ENCODE results near the gene PXN.
"Not testable (repeated sequence)": the region's sequence is repeated elsewhere in the genome, so short reads cannot be mapped to it uniquely, and the experiment has no call there.

PXN gene

DNA sequence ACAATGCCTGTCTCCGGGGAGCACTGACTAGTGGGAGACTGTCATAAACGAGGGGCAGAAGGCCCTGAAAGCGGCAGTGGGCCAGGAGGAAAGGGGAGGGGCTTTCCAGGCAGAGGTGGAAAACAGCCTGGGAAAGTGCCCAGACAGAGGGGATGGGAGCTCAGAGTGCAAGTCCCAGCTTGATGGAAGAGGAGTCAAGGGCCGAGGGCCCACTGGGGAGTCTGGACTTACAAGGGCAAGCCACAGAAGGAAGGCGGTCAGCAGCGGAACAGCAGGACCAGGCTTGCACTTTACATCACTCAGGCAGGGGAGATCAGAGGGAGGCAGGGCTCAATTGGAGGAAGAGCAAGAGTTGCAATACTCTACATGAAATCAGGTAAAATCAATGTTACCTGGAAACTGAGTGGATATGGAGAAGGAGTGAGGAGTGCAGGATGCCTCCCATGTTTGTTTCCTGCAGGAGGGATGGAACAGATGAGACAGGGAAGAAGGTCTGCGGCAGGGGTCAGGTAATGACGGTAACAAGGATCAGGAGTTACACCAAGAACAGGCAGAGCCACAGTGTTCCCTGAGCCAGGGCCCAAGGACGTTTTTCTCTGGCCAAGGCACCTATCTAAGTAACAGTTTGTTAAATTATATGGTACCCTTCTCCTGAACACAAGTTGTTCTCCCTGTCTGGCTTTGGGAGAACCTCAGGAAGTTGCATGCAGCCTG is 23.8 kb downstream of the PXN start:
- no peak for DNase-seq (ENCODE audit: low spot score)

DNA sequence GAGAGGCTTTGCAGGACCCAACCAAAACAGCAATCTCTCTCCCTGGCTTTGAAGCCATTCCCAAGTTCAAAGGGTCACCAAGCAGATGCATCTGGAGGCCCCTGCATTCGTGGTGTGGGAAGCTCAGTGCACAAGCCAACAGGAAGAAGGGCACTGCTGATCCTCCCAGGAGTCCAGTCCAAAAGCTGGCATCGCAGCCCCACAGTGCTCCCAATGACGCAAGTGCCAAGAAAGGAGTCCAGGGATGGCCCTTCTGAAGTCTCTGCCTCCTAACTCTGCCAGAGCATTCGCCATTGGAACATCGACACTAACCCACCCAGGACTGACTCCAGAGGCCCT is 25.1 kb downstream of the PXN start:
- DNase-seq (ENCODE audit: low spot score): no peak

DNA sequence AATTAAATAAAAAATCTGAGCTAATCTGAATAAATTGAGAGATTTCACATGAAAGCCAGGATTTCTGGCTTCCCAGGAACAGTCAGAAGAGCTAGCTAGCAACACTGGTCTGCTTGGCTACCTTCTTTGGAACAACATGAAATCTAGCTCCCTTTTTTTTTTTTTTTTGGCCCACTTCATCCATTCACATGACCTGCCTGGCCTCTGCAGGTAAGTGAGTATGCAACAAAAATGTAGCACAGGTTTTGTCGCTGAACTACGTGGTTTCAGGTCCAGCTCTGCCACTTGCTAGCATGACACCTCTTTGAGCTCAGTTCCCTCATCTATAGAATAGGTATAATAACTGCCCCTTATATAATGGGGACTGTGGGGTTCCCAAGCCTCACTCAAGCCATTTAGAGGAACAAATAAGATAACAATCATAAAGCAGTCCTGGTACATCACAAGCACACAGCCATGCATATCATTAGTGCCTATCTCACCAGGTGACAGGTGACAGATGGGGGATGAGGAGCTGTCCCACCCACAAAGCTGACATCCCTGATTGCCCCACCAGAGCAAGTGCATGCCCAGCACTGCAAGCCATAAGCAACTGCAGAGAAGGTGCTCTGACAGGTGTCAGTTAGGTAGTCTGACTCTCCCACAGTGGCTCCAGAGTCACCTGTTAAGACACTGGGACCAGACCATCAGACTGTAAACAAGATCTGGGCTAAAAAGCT is 25.6 kb downstream of the PXN start:
- no peak for DNase-seq (ENCODE audit: low spot score)

DNA sequence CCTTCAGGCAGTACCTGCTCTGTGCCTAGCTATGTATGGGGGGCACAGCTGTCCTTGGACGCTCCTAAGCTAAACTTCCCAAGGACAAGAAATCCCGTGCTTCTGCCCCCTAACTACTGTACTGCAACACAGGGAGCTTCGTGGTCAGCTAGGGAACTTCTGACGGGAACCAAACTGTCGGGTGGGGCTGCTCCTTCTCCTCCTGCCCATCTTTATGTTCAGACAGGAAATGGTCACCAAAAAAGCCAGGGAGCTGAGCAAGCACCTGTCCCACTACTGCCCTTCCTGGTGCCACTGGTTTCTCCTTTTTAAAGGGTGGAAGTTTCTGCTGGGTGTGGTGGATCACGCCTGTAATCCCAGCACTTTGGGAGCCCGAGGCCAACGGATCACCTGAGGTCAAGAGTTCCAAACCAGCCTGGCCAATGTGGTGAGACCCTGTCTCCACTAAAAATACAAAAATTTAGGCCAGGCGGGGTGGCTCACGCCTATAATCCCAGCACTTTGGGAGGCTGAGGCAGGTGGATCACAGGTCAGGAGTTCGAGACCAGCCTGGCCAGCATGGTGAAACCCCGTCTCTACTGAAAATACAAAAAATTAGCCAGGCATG is 26.6 kb downstream of the PXN start:
- no peak for DNase-seq (ENCODE audit: low spot score)

DNA sequence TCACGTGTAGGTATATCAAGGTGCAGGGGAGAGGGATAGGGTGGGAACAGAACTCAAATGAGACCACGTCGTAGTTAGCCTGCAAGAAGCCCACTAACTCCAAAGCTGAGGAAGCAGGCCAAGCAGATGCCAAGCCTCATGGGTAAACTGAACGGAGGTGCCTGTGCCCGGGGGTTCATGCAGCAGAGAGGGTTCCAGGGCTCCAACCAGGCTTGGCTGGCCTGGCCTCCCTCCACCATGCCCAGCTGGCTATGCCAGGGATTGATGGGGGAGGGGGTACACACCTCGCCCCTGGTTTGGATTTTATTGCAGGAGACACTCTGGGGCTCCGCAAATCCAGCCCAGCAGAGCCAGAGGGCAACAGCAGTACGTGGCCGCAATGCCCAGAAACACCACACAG is 27.3 kb downstream of the PXN start:
- no peak for DNase-seq (ENCODE audit: low spot score)

DNA sequence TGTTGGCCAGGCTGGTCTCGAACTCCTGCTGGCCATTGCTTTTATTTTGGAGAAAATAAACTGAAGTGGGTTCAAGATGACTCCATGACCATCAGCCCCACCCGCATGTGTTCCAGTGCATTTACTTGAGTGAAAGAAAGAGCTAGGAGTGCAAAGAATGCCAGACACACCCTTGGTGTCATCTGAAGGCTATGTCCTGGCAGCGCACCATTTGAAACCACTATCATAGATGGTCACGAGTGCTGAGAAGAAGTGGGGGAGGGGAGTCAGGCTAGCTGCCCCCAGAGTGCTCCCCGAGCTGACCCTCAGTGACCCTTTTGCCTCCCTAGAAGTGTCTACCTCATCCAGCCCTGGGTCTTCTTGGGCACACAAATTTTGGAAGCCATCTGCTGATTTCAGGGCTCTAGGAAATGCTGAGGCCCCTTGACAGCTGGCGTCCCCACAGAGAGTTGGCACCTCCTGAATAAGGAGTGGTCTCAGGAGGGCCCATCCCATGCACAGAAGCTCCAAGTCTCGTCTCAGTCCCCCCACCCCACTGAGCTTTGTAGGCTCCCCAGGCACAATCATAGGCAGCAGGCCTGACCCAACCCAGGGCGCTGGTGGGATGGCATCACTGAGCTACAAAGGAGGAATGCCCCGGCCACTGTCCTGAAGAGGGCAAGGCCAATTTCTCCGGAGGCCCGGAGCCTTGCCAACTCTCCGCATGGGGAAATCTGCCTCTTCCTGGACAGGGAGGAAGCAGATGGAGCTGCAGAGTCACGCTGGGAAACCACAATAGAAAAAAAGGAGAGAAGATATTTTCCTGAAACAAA is 28.0 kb downstream of the PXN start:
- no peak for DNase-seq (ENCODE audit: low spot score)

DNA sequence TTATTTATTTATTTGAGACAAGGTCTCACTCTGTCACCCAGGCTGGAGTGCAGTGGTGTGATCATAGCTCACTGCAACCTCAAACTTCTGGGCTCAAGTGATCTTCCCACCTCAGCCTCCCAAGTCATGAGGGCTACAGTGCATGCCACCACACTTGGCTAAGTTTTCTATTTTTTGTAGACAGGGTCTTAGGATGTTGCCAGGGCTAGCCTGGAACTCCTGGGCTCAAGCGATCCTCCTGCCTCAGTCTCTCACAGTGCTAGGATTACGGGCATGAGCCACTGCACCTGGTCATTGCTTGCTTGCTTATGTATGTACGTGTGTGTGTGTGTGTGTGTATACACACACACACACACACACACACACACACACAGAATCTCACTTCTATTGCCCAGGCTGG is 28.7 kb downstream of the PXN start:
- DNase-seq (ENCODE audit: low spot score): not testable (repeated sequence)

DNA sequence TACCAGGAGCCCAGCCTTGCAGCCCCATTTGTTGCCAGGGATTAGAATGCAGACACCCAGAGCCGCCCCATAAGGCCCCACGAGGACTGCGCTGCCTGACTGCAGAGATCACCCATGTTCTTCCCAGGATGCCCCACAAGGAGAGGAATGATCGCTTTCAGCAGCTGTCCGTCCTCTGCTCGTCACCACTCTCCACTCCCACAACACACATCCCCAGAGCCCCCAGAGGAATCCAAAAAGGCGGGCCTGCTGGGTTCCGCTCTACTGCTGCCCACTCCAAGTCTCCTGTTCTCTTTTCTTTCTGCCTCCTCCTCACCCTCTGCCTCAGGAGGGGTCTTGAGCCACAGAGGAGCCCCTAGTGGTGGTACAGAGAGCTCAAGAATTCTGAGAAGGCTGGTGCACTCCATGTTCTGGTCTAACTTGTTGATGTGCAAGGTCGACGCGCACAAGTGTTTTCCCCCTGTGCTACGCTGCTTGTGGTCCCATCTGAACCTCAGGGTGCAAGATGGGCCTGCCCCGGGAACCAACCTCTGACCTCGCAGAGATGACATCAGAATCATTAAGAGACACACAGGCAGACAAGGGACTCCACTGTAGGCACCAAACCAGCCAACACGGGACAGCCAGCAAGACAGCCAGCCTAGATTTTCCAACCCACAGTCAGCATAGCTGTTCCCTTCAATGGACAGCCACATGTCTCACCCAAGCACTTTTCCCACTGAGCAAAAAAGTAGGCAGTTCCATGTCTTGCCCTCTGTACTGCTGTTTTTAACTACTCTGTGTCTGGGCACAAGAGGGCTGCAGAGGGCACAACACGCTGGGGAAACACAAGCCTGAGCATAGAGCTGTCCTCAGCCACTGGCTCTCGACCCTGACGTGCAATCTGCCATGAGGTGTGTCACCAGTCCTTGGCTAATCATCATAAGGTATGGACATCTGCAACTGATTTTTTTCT is 29.9 kb downstream of the PXN start:
- no peak for DNase-seq (ENCODE audit: low spot score)

DNA sequence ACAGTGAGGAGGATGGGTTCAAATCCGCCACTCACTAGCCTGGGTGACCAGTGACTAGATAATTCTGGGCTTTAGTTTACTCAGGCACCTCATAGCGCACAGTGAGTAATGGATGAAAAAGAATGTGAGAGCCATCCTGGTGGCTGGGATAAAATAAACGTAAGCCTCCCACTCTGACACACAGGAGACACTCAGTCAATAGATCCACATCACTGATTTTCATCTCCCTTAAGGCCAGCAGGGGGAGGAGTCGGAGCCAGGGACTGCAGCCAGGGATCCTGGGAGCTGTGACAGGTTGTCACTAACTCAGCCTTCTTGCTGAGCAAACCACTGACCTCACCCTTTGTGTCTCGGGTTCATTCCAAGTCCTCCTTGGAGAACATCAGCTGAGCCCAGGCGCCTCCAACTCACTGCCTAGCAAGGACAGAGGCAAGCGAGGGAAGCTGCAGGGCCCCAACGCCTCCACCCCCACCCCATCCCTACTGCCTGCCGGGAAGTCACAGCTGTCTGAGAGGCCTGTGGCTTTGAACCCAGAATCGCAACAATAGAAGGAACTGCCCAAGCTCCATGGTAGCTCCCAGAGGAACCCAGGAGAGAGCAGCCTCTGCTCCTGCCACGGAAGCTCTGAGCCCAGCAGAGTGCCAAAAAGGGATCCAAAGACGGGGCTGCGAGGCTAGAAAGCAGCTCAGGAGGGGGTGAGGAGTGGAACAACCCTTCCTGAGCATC is 30.7 kb downstream of the PXN start:
- DNase-seq (ENCODE audit: low spot score): peak; percentile 87

DNA sequence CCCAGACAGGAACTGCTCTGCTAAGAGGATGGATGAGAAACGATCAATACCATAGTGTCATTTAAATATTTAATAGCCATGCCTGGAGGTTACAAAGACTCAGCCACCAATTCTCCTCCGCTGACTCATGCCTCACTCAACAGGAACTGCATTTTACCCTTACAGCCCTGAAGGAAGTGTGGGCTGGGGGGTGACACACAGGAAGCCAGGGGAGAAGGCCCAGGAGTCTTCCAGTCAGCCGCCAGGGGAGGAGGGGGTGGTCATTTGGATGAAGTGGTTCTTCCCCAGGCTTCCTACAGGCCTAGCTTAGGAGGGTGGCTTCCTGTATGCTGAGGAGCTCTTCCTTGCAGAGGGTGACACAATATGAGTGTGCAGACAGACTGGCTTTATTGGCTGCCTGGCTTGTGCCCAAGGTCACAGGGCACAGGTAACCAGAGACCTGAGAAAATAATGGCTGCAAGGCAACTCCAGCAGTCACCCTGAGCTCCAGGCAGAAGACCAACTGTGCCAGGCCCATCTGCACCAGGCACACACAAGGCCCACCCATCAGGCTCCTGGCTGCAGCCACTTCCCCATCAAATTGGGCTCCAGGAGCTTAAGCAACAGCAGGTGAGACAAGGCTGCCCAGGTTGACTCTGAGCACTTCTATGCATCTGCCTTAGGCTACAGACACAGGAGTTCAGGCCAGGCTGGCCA is 34.1 kb downstream of the PXN start:
- DNase-seq (ENCODE audit: low spot score): no peak

DNA sequence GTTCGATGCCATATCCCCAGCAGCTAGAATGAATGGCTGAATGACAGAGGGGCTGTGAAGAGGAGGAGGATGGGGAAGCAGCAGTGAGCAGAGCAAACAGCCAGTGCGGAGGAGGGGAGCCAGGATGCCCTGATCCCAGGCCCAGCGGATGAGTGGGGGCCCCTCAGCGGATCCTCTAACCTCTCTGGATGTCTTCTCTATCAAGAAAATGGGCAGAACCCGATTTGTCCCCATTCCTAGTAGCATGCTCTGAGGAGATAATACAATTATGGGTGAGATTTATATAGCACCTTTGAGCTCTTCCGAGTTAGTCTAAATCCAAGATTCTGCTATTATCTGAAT is 34.6 kb downstream of the PXN start:
- DNase-seq (ENCODE audit: low spot score): no peak

DNA sequence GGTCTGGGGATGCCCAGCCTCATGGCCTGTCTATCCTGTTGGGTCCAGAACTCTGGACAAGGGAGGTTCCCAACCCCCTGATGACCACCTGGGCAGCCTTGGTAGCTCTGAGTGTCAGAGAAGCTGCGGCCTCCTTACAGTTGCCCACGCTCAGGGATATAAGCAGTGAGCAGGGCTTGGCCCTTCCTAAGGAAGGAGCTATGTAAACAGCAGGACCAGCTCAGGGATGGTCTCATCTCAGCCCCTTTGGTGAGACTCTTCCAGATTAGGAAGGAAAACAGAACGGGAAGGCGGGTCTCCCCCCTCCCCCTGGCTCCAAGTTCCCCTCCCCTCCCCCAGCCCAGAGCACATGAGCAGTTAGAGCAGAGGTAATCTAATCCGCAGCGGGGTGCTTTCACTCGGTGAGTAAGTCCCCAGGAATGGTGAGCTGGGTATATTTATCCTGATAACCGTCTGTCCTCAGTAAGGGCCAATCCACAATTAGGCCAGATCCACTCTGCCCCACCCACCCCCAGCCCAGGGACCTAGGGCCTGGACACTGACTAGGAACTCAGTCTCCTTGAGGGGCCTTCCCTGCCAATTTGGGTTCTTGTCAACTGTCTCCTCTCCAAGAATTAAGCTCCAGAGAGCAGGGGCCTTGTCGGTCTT is 35.1 kb downstream of the PXN start:
- DNase-seq (ENCODE audit: low spot score): no peak

DNA sequence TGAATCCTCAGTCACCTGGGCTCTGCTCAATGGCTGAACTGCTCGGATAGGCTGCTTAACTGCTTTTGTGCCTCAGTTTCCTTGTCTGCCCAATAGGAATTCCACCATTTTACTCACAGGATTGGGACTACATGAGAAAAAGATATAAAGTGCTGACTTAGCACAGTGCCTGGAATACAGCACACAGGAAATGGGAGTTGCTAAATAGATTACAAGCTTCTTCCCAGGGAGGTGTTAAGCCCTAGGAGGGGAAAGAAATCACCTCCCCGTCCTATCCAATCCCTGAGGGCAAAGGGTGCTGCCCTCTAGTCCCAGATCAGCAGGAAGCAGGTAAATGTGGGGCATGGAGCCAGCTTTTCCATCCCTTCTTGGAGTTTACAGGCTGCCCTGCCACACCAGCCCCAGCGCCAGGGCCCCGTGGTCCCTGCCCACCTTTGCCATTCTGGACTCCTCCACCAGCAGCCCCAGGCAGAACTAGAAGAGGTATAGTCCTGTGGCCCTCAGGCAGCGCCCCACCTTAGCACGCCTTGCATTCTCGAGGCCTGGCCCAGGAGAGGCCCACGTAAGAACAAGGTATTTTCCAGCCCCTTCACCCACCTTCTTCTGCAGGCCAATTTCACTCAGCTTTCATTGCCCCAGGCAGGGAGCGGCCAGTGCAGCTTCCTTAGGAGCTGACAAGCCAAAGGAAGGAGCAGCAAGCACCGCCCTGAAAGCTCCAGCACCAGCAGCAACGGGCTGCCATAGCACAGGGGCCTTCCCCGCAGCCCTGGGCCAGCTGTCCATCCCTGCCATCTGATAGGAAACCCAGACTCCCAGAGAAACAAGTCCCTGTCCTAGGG is 35.8 kb downstream of the PXN start:
- DNase-seq (ENCODE audit: low spot score): no peak

DNA sequence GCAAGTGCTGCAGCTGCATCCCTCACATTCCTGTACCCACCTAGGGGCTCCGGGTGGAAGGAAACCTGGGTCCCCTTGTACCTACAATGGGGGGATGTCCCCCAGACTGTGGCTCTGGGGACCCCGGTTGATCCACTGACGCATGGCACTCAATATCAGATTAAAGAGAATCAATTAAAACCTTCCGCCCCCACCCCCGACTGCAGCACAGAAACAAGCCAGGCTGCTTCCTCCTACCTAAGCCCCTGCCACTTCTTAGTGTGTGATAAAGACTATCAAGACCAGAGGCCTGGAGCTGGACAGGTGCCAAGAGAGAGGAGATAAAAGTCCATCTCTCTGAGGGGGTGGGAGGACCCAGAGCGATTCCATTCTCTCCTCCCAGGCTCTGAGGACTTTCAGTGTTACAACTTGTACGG is 36.5 kb downstream of the PXN start:
- no peak for DNase-seq (ENCODE audit: low spot score)

DNA sequence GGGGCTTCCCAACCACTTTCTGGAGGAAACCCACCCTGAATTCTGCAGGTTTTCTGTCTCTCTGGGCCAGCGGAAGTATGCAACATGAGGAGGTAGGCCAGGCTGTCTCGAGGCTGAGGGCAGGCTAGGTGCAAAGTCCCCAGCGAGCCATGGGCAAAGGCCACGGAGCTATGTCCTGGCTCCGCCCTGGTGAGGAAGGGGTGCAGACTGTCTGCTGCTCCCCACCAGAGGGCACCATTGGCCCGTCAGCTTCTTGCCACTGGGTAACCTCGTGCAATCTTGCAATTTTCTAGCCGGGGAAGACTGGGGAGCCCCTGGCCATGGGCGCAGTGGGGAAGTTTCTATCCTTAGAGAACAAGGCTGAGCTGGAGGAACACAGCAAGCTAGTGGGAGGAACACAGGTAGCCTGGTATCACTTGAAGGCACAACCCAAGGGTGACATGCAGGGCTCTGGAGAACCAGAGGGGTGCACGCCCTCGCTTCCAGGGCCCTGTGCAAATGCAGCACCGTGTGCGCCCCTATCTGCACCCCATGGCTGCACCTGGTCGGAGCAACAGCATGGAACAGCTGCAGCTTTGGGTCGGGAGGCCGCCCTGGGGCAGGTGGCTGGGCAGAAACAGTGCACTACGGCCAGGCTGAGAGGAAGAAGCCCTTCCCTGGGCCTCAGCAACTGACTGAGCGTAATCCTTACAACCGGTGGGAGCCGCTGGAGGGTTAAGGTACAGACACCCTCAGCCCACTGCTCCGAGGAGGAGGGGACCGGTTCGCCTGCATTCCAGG is 37.0 kb downstream of the PXN start:
- DNase-seq (ENCODE audit: low spot score): peak; percentile 93

DNA sequence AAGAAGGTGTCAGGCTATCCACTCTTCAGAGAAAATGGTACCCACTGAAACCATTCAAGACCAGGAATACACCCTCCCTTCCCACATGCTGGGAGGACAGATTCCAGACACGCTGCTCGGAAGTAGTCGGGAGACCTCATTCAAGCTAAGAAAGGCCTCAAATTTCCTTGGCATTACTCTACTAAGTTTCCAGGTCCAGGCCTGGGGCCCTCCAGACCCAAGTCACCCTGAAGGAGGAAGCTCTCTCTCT is 37.6 kb downstream of the PXN start:
- no peak for DNase-seq (ENCODE audit: low spot score)

DNA sequence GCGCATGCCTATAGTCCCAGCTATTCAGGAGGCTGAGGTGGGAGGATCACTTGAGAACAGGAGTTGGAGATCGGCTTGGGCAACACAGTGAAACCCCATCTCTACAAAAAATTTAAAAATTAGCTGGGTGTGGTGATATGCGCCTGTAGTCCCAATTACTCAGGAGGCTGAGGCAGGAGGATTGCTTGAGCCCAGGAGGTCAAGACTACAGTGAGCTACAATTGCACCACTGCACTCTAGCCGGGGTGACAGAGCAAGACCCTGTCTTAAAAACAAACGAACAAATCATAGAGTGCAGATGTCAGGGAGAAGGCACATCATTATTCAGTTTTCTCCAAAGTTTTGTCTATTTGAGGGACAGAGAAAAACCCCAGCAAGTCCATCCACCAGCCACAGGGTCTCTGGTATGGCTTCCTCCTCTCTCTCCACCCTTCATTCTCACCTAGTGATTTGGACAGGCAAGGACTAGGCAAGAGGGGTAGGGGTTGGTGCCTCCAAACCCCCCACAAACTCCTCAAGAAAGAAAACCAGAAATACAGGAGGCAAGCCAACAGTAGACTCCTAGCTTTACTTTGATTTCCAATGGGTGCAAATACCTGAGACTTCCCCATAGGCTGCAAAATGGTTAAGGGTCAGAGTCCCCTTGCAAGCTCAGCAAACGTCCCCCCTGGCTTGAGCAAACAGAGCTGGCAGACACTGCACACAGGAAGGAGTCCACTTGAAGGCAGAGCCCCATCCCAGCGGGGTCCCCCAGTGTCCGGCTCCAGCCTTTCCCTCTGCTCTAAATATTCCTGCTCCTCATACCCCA is 38.1 kb downstream of the PXN start:
- DNase-seq (ENCODE audit: low spot score): no peak

Data from Ammon's horn (tissue), 1 donor.